ENCODE results near the gene DEFB123.

Gene DEFB123

DNA sequence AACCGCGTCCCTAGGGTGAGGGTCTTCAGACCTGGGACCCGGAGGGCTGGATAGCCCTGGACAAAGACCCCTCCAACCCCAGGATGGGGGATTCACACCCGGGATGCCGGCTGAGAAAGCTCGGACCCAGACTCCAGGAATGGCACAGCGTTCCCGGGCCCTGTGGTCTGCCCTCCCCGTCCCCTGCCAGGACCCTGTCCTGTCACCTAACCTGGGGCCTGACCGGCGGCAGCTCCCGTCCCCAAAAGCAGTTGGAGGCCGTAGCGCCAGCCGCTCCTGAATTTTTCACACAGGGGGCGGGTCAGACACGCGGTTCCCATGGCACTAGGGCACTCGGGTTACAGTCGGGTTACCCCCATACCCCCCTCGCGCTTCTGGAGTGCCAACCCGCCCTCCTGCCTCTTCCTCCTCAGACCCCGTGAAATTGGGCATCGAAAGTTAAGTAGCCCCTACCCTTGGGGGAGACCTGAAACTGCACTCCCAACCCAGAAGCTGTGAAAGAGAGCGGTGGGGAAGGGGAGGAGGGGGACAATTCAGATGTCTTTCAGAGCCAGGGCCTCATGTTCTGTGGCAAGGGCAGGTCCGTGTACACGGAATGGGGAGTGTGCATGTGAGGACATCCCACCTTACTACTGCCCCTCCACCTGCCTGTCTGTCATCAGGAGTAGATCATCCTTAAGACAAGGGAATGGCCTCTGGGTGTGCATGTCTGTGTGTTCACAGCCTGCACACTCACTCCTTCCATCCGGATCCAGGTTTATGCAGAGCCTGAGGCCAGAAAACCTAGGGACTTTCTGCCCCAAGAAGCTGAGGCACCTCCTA is 35.3 kb downstream of the DEFB123 start:
- H3K4me1 ChIP-seq = peaks cover 0 to 29% (median 19%) of the 10 kb centered on the region in 4 donors
- peak overlapping the region; percentile 76 to 82 for H3K27ac ChIP-seq
- TF ChIP-seq, protein P1, sequence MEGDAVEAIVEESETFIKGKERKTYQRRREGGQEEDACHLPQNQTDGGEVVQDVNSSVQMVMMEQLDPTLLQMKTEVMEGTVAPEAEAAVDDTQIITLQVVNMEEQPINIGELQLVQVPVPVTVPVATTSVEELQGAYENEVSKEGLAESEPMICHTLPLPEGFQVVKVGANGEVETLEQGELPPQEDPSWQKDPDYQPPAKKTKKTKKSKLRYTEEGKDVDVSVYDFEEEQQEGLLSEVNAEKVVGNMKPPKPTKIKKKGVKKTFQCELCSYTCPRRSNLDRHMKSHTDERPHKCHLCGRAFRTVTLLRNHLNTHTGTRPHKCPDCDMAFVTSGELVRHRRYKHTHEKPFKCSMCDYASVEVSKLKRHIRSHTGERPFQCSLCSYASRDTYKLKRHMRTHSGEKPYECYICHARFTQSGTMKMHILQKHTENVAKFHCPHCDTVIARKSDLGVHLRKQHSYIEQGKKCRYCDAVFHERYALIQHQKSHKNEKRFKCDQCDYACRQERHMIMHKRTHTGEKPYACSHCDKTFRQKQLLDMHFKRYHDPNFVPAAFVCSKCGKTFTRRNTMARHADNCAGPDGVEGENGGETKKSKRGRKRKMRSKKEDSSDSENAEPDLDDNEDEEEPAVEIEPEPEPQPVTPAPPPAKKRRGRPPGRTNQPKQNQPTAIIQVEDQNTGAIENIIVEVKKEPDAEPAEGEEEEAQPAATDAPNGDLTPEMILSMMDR (IDR thresholded peaks at IDR 0.05) = no peak
- H3K9me3 ChIP-seq = no peaks in the 10 kb centered on the region
- no peaks in the 10 kb centered on the region for H3K36me3 ChIP-seq
- intact Hi-C loops (cut with DNase I; ENCODE audit: low total_unique reads) = no loop called here
- DNase-seq = no peak
- H3K27me3 ChIP-seq = no peaks in the 10 kb centered on the region
- H3K4me3 ChIP-seq = peak overlapping the region; percentile 57 to 75

DNA sequence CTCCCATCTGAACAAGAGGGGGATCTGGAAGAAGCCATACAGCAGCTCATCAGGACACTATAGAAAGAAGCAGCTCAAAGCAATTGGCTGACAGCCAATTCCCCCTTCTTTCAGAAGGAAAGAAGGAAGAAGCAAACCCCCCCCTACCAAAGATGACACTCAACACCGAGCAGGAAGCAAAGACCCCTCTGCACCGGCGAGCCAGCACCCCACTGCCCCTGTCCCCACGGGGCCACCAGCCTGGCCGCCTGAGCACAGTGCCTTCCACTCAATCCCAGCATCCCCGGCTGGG is 35.8 kb downstream of the DEFB123 start:
- intact Hi-C loops (cut with DNase I; ENCODE audit: low total_unique reads) = no loop called here
- Histone ChIP-seq H3K4me3 (peak overlapping the region; percentile 57 to 75), H3K27me3 (no peaks in the 10 kb centered on the region), H3K27ac (peak overlapping the region in 1 of 2 donors; percentile 82), H3K36me3 (no peaks in the 10 kb centered on the region), H3K4me1 (peaks cover 0 to 29% (median 19%) of the 10 kb centered on the region in 4 donors), H3K9me3 (no peaks in the 10 kb centered on the region)
- TF ChIP-seq, protein P1 (IDR thresholded peaks at IDR 0.05) = no peak
- no peak for DNase-seq

DNA sequence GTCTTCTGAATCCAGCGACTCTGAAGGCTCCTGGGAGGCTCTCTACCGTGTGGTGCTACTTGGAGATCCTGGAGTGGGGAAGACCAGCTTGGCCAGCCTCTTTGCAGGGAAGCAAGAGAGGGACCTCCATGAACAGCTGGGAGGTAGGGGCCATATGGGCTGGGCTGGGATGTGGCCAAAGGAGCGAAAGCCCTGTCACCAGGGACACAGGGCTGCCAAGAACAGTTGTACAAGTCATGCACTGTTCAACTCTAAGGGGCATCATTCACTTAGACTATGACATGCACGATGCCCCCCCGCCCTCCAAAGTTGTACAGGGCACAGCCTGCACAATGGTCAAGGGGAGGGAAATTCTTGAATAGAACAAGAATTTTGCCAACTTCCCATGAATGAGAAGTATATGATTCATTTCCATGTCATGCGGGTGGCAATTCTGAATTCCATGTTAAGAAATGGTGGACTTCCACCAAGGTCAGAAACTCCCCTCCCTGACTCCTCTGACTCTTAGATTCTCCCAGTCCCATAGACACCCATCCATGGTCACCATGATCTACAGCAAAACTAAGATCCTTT is 36.3 kb downstream of the DEFB123 start:
- no peaks in the 10 kb centered on the region for H3K36me3 ChIP-seq
- no peaks in the 10 kb centered on the region for H3K27me3 ChIP-seq
- H3K4me1 ChIP-seq = peaks cover 0 to 29% (median 19%) of the 10 kb centered on the region in 4 donors
- no peaks in the 10 kb centered on the region for H3K9me3 ChIP-seq
- DNase-seq = no peak
- no peak overlapping the region for H3K4me3 ChIP-seq
- peak overlapping the region in 1 of 2 donors; percentile 82 for H3K27ac ChIP-seq
- TF ChIP-seq, protein P1 (IDR thresholded peaks at IDR 0.05) = no peak
- intact Hi-C loops (cut with DNase I; ENCODE audit: low total_unique reads) = no loop called here

DNA sequence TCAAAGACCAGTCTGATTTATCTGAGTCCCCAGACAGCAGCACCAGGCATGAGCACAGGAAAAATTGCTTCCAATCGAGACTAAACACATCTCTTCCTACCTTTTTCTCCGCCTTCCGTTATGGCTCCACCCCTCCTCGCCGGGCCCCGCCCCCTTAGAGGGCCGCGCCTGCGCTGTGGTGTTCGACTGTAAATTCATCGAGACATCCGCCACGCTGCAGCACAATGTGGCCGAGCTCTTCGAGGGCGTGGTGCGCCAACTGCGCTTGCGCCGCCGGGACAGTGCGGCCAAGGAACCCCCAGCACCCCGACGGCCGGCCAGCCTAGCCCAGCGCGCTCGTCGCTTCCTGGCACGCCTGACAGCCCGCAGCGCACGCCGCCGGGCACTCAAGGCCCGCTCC is 43.6 kb downstream of the DEFB123 start:
- TF ChIP-seq, protein P1 (IDR thresholded peaks at IDR 0.05) = no peak
- no peak overlapping the region for H3K4me3 ChIP-seq
- intact Hi-C loops (cut with DNase I; ENCODE audit: low total_unique reads) = no loop called here
- DNase-seq = no peak
- no peaks in the 10 kb centered on the region for H3K27me3 ChIP-seq
- no peaks in the 10 kb centered on the region for H3K9me3 ChIP-seq
- H3K27ac ChIP-seq = peak overlapping the region in 1 of 2 donors; percentile 84
- H3K36me3 ChIP-seq = no peaks in the 10 kb centered on the region
- H3K4me1 ChIP-seq = peaks cover 0 to 22% (median 7%) of the 10 kb centered on the region in 4 donors

DNA sequence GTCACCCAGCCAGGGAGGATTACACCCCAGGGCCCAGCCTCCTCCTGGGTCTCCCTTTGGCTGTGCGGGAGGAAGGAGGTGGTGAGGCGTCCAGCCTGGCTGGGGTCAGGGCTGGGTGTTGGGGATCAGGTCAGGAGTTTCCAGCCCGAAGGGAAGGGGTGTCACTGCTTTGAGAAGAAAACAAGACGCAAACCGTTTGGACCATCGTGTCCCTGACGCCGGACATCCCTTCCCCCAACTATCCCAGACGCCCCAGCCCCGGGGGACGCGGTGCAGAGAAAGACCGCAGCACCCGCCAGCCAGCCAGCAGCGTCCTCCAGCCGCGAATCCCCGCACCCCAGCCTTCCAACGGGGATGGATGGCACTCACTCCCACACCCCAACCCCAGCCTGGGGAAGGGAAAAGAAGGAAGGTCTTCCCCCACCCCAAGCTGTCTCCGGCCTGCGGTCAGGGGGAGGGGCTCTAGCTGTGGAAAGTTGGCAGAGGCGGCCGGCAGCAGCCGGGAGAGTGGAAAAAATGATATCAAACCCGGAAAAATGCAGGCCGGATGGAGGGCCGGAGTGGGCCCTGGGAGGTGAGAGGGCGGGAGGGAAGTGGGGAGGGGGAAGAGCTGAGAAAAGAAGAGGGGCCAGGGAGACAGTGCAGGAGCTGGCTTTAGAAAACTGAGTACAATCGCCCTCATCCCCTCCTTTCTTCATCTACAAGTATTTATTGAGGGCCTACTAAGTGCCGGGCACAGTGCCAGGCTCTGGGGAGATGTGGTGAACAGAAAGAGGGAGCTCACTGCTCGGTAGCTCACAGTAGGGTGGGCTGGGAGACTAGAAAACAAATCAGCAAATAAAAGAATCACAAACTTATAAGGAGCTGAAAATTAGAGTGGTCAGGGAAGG is 45.3 kb downstream of the DEFB123 start:
- no peaks in the 10 kb centered on the region for H3K27me3 ChIP-seq
- DNase-seq = peak; percentile 60 to 82
- intact Hi-C loops (cut with DNase I; ENCODE audit: low total_unique reads) = no loop called here
- no peaks in the 10 kb centered on the region for H3K36me3 ChIP-seq
- H3K4me1 ChIP-seq = peaks cover 0 to 22% (median 7%) of the 10 kb centered on the region in 4 donors
- peak overlapping the region; percentile 36 to 48 for H3K4me3 ChIP-seq
- peak overlapping the region; percentile 70 to 84 for H3K27ac ChIP-seq
- H3K9me3 ChIP-seq = no peaks in the 10 kb centered on the region
- TF ChIP-seq, protein P1 (IDR thresholded peaks at IDR 0.05) = no peak

All from tibial artery (tissue), 4 donors.